GM21447 (cell line): Measurements from ENCODE around the gene COX19.

ENCODE experiments used
- ATAC-seq: cut with Tn5 transposase; IDR thresholded peaks from one replicate; pipeline ENCODE4 v1.9.1; 2021; ENCODE audit not compliant: unreplicated experiment

The COX19 gene

DNA sequence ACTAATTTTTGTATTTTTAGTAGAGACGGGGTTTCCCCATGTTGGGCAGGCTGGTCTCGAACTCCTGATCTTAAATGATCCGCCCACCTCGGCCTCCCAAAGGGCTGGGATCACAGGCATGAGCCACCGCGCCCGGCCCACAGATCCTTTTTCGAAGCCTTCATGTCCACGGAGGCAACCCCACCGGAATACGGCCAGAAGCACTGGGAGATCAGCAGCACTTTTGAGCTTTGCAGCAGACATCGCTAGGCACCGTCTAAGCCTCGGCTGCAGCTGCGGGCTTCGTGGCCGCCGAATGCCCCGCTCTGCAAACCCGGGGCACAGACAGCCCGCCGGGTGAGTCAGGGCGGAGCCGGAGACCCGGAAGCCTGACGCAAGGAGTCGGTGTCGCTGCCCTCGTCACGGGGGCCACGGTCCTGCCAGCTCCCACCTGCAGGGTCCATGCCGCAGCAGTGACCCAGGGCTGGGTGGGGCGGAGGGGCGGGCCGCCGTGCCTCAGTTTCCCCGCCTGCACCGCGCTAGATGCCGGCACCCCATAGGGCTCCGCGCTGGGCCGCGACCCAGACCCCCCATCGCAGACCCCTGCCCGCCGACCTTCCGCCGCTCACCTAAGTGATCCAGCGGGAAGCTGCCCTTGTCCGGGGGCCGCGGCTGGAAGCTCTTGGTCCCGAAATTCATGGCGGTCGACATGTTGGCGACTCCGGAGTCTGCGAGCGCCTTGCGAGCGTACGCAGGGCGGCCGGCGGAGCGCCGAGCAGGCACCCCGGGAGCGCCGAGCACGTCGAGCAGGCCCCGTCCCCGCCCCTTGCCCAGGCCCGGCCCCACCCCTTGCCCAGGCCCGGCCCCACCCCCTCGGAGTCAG is at the start of gene COX19:
Gene COX19, minus strand, starts transcription at position 730 of the 862 bp plus-strand sequence. Its CDS starts 40 bp downstream, at position 690.
- peak; percentile 55 for ATAC-seq

DNA sequence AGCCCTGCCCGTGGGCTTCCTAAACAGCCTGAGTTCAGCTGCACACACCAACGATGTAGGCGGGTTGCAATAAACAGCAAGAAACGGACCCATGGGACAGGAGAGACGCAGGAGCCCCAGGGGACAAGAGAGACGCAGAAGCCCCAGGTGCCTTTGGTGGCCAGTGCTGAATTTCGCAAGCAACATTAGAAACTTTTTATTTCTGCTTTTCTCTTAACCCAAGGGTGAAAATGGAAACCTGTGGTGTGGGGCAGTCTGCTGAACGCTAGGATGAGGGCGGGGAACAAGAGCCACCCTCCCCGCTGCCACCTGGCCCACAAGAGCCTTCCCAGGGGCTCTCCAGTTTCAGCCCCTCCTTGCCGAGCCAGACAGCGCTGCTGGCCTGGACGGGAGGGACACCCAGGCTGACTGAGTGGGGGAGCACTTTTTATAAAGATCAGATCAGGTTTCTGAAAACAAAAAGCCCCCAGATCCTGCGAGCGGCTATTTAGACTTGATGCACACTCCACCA is 49.0 kb upstream of the COX19 start:
- peak; percentile 56 for ATAC-seq

- no peak for ATAC-seq
Measured at GRCh38 chr7:1022801-1023465, 47.6 kb upstream of the COX19 start.

- ATAC-seq, result no peak
Measured at GRCh38 chr7:1022356-1022755, 47.0 kb upstream of the COX19 start.

- no peak for ATAC-seq
Measured at GRCh38 chr7:1021931-1022330, 46.6 kb upstream of the COX19 start.

DNA sequence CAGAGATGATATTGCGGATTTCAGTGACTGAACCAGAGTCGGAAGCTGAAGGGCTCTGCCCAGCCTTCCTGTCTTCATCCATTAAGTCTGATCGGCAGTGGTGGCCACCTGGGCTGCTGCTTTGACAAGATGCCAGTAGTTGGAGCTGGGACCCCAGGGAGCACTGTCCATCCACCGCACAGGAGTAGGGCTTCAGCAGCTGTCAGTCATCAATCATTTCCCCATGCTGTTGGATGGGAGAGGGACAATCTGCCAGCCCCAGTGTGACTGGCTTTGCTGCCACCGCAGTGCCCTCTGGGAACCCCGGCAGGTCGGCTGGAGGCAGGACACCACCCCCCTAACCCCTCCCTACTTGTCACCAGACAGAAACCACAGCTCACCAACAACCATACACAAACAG is 46.0 kb upstream of the COX19 start:
- no peak for ATAC-seq

DNA sequence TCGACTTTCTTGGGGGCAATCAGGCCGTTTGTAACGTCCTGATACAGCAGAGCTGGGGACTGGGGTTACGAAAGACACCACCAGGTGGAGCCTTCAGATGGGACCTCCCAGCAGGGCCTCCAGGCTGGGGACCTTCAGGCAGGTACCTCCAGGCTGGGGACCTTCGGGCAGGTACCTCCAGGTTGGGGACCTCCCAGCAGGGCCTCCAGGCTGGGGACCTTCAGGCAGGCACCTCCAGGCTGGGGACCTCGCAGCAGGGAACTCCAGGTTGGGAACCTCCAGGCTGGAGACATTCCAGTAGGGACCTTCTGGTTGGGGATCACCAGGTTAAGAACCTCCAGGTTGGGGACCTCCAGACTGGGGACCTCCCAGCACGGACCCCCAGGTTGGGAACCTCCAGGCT is 45.5 kb upstream of the COX19 start:
- no peak for ATAC-seq

GRCh38 chr7:1019789-1020610 is 44.7 kb upstream of the COX19 start:
- ATAC-seq, result no peak

- ATAC-seq, result no peak
Measured at GRCh38 chr7:1019255-1019785, 44.0 kb upstream of the COX19 start.

DNA sequence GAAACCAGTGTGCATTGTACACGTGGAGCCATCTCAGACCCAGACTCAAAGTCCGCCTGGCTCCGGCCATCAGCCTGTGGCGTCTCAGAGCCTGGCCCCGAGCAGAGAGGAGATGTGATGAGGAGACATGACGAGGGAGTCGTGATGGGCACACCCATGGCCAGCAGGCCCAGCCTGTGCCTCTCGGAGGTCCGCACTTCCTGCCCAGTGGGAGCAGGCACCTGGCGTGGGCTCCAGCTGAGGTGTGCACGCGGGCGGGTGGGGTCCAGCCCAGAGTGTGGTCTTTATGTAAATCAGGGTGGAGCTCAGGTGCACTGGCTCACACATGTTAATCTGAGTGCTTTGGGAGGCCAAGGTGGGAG is 43.0 kb upstream of the COX19 start:
- ATAC-seq, result no peak

DNA sequence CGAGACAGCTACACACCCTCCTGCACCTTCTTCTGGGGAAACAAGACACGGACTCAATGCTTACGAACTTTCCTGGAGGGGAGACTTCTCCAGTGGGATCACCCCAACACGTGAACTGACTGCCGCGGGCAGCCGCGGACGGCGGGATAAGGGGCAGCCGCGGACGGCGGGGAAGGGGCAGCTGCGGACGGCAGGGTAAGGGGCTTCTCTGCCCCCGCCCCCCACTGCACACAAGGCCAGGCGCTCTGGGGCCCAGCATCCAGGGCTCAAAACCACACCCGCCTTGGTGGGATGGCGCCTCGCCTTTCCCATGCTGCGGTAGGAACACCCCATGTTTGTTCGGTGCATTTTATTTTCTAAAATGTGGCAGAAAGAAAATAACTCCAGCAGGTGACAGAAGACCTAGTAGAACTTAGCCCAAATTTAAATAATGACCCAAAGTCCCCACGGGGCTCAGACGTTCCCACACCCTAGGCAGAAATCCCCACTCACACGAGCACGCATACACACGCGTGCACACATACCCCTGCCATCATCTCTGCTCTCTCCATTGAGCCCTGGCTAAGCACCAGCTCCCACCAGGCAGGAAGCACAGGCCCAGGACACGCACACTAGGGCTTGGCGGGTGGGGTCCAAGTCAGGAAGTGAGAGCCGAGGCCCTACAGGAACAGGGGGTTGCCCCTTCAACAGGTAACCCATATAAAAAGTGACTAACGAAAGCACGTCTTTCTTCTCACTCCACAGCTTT is 42.4 kb upstream of the COX19 start:
- ATAC-seq, result no peak

DNA sequence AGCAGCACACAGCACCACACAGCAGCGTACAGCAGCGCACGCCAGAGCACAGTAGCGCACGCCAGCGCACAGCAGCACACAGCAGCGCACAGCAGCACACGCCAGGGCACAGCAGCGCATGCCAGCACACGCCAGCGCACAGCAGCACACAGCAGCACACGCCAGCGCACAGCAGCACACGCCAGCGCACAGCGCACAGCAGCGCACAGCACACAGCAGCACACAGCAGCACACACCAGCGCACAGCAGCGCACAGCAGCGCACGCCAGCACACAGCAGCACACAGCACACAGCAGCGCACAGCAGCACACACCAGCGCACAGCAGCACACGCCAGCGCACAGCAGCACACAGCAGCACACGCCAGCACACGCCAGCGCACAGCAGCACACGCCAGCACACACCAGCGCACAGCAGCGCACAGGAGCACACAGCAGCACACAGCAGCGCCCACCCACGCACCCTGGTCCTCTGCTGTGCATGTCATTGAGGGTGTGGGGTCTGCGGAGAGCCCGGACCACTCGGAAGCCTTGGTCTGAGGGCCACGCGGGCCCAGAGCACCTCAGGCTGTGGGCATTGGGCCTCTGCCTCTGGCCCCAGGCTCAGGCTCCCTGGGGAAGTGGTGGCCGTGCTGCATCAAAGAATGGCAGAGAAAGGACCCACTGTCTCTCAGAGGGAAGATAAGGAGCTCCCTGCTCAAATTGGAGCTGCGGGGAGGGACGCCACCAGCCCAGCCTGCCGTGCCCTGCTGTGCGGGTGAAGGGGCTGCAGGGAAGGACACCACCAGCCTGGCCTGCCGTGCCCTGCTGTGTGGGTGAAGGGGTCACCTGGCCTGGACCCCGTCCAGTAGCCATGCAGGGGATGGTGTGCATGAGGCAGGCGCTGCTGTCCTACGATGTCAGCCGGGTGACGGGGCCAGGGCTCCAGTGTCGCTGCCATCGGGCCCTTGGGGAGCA is 41.5 kb upstream of the COX19 start:
- ATAC-seq, result no peak

DNA sequence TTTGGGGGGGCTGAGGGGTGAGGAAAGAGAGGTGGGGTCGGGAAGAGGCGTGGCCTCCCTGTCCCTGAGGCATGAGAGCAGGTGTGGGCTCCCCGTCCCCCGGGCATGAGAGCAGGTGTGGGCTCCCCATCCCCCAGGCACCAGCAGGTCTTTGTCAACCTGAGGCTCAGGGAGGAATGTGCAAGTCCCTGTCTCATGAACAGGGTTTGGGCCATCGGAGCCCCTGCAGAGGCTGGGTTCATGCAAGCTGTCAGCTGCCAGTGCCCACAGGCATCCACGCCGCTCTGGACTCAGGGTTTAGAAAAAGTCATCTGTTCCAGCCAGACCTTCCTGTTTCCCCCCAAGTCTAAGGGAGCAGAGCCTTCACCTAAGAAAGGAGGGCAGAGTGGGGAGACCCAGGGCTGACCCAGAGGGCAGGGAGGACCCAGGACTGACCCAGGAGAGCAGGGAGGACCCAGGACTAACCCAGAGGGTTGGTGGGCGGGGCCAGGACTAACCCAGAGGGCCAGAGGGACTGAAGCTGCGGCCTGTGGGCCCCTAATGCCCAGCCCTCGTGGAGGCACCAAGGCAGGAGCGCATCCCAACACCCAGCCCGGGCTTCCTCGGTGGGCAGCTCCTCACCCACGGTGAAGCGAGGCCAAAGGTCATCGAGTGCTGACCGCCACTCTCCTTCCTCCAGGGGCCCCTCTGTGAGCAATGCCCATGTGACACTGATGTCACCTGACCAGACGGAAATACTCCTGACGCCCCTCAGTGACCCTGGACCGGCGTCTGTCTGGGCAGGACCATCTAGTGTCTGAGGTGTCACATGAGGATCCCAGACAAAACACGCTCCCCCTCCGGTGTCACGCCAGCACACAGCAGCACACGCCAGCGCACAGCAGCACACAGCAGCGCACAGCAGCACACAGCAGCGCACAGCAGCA is 40.1 kb upstream of the COX19 start:
- no peak for ATAC-seq

- no peak for ATAC-seq
Measured at GRCh38 chr7:1014681-1015080, 39.3 kb upstream of the COX19 start.

DNA sequence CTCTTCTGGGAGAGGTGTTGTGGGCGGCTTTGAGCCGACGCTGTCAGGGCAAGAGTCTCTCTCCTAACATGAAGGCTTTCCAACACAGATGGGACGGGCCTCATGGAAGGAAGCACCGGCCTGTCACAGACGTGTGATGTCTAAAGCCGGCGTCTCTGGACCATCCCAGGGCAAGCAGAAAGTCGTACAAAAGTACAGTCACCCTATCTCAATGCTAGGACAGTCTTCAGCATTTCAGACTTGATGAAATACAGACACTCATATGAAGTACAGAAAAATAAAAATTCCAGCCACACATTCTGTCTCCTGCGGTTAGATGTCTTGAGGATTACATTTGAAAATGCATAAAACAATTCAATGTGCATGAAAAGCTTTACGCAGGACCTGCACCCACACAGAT is 38.2 kb upstream of the COX19 start:
- ATAC-seq, result no peak

DNA sequence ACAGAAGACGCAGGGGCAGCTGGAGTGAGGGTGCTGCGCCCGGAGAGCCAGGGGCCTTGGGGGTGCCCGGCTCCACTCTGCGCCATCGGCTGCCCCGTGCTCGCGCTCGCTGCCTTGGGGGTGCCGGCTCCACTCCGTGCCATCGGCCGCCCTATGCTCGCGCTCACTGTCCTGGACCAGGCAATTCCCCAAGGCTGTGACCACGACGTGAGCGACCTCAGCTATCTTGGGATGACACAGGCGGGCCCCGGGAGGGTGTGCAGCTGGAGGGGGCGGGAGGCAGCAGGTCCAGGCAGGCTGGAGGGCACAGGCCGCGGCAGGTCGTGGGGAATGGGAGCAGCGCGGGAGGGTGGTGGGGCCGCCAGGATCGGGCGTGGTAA is 37.4 kb upstream of the COX19 start:
- ATAC-seq, result no peak

GRCh38 chr7:1012004-1012715 is 36.8 kb upstream of the COX19 start:
- ATAC-seq, result no peak
